Measurements from ENCODE around the gene ATP2C2.
"Not testable (repeated sequence)": the region's sequence is repeated elsewhere in the genome, so short reads cannot be mapped to it uniquely, and the experiment has no call there.

Gene ATP2C2

GRCh38 chr16:84340325-84341040 is 27.9 kb upstream of the ATP2C2 start:
- no peak for DNase-seq (ENCODE audit: low spot score)

- DNase-seq (ENCODE audit: low spot score), result no peak
Observed at GRCh38 chr16:84341528-84342295, 26.6 kb upstream of the ATP2C2 start.

- not testable (repeated sequence) for DNase-seq (ENCODE audit: low spot score)
Observed at GRCh38 chr16:84343800-84344199, 24.5 kb upstream of the ATP2C2 start.

- DNase-seq (ENCODE audit: low spot score), result no peak
Observed at GRCh38 chr16:84344781-84345180, 23.6 kb upstream of the ATP2C2 start.

GRCh38 chr16:84347161-84347560 is 21.2 kb upstream of the ATP2C2 start:
- no peak for DNase-seq (ENCODE audit: low spot score)

DNA sequence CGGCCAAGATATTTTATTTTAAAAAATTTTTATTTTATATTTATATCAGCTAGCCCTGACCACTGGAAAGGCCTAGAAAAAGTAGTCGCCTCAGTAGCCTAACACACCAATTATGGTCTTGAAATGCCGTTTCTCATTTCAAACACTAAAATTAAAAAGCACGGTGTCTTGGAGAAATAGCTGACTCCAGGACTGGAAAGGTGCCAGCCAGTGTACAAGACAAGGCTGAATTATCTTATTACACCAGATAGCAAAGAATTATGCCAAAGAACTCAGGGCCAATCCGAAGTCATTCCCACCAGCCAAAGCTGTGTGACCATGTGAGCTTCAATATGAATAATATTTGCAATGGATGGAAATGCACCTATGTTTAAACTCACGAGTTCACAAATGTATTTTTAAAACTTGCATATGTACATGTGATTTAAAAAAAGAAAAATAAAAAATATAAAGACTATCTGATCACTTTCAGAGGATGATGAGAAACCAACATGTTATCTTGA is 19.9 kb upstream of the ATP2C2 start:
- no peak for DNase-seq (ENCODE audit: low spot score)

DNA sequence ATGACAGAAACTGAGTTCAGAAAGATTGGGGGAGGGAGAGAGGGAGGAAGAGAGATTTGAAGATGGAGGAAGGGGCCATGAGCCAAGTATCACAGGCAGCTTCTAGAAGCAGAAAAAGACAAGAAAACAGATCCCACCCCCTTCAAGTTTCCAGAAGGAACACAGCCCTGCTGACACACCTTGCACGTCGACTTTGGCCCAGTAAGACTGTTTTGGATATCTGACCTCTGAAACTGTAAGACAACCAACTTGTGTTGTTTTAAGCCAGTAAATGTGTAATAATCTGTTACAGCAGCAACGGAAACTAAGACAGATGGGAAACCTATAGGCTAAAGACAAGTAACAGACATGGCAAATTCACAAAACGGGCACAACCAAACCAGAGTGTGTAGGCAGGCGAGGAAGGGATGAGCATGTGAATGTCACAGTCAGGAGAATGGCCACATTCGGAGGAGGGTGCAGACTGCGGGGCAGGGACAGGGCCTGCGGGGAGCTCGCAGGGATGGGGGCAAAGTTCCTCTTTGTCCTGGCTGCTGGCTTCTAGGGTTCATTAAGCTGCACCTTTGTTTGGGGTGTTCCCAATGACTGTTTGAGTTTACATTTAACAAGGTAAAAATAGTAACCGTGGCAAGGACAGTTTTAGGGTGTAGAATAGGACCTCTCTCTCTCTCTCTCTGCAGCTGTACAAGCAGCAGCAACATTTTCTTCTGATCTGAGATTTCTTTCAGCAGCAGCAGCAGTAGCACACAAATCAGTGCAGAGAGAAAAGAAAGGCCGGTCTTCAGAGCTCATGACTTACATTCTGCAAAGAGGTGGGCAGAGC is 18.3 kb upstream of the ATP2C2 start:
- DNase-seq (ENCODE audit: low spot score), result no peak

DNA sequence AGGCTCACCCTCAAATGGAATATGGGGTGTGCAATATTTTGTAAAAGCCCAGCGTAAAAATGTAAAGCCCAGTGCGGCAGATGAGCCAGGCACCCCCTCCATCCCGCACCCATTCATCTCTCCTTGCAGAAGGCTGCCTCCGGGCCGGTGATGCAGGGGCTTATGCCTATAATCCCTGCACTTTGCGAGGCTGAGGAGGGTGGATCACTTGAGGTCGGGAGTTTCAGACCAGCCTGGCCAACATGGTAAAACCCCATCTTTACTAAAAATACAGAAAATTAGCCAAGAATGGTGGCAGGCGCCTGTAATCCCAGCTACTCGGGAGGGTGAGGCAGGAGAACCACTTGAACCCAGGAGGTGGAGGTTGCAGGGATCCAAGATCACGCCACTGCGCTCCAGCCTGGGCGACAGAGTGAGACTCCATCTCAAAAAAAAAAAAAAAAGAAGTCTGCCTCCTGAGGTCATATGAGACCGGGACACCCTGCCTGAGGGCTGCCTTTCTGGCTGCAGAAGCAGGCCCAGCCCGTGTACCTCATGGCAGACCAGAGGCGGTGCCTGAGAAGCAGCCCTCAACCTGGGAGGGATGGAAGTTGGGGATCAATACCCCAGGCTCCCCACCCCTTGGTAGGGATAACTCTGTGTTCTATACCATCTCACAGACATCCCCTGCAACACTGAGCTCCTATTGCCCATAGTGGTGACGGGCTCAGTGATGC is 17.5 kb upstream of the ATP2C2 start:
- DNase-seq (ENCODE audit: low spot score), result no peak

- DNase-seq (ENCODE audit: low spot score), result no peak
Observed at GRCh38 chr16:84351630-84352029, 16.7 kb upstream of the ATP2C2 start.

DNA sequence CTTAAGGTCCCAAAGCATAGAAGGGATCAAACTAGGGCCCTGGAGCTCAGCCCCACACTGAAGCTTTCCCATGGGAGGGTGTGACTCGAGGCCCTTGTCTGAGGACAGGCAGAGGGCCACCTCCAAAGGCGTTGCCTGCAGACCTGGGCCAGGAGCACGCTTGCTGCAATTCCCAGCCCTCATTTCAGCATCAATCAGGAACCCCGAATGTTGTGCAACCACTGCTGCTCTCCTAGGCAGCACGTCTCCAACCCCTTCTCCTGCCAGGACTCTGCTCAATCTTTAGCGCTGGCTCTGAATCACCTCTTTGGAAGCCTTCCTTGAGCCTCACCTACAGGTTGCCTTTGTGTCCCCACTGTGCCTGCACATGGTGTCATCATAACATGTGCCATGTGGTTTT is 14.0 kb upstream of the ATP2C2 start:
- no peak for DNase-seq (ENCODE audit: low spot score)

DNA sequence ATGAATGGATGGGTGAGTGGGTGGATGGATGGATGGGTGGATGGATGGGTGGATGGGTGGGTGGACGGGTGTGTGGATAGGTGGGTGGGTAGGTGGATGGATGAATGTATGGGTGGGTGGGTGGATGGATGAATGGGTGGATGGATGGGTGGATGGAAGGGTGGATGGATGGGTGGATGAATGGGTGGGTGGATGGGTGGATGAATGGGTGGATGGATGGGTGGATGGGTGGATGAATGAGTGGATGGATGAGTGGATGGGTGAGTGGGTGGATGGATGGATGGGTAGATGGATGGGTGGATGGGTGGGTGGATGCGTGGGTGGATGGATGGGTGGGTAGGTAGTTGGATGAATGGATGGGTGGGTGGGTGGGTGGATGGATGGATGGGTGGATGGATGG is 13.2 kb upstream of the ATP2C2 start:
- DNase-seq (ENCODE audit: low spot score), result no peak

- no peak for DNase-seq (ENCODE audit: low spot score)
Observed at GRCh38 chr16:84356176-84356575, 12.2 kb upstream of the ATP2C2 start.

GRCh38 chr16:84356591-84357116 is 11.7 kb upstream of the ATP2C2 start:
- no peak for DNase-seq (ENCODE audit: low spot score)

DNA sequence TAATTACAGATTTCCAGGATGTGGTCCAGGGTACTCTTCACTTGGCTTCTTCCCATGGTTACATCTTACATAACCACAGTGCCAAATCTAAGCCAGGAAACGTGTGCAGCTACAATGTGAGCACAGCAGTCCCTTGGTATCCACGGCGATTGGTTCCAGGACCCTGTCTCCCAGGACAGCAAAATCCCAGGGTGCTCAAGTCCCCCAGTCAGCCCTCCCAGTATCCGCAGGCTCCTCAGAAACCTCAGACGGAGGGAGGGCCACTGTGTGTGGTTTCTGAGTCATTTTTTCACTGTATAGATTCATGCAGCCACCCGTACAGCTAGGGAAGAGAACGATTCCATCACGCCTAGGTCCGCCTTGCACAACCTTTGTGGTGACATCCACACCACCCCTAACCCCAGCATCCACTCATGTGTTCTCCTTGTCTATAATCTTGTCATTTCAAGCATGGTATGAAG is 11.1 kb upstream of the ATP2C2 start:
- no peak for DNase-seq (ENCODE audit: low spot score)

DNA sequence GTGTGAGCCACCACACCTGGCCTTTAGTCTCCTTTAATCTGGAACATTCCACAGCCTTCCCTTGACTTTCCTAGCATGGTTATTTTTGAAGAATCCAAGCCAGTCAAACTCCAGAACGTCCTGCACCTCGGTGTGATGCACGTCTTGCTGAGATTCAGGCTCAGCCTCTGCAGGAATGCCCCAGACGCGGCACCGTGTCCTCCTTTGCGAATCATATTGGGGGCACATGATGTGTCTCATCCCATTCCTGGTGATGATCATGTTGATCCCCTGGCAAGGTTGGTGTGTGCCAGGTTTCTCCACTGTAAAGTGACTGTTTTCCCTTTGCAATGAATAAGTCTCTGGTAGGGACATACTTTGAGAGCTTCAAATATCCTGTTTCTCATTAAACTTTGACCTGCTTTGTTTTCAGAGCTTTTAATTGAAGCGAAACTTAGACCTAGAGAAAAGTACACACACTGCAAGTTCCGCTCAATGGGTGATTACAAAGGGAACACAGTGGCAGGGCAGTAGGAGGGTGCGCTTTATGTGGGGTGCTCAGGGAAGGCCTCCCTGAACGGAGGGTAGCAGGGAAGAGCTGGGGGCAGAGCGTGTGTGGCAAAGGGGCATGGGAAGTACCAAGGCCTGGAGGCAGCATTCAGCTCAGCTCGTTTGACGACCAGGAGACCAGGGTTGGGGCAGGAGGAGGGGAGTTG is 9.6 kb upstream of the ATP2C2 start:
- no peak for DNase-seq (ENCODE audit: low spot score)

DNA sequence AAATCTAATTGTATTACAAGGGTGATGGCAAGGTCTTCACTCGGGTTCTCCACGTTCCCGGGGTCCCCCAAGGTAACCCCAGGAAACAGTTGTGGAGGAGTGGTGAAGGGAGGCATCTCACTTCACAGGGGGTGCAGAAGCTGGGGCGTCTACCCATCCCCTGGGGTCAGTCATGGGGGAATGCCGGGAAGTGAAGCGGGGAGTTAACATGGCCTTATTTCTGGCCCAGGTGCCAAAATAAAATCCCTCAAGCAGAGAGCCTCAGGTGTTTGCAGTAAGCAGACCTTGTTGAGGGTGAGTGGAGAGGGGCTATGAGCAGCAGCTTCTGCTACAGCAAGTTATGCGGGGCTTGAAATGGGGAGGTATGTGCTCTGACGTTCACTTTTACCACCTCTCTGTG is 9.0 kb upstream of the ATP2C2 start:
- DNase-seq (ENCODE audit: low spot score), result no peak

- no peak for DNase-seq (ENCODE audit: low spot score)
Observed at GRCh38 chr16:84360170-84360569, 8.2 kb upstream of the ATP2C2 start.

- DNase-seq (ENCODE audit: low spot score), result no peak
Observed at GRCh38 chr16:84360748-84361147, 7.6 kb upstream of the ATP2C2 start.

- no peak for DNase-seq (ENCODE audit: low spot score)
Observed at GRCh38 chr16:84361546-84361945, 6.8 kb upstream of the ATP2C2 start.

GRCh38 chr16:84362471-84362941 is 5.8 kb upstream of the ATP2C2 start:
- no peak for DNase-seq (ENCODE audit: low spot score)

DNA sequence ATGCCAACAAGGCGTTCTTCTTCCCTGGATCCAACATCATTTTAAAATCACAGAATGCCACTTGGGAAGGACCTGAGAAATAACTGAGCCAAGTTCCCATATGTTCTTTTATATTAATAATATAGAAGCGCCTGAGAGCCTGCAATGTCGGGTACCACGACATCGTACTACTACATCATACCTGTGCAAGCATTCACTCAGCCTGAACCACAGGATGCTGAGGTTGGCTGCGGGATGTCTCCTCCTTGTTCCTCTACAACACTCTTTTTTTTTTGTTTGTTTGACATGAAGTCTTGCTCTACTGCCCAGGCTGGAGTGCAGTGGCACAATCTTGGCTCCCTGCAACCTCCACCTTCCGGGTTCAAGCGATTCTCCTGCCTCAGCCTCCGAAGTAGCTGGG is 2.1 kb upstream of the ATP2C2 start:
- no peak for DNase-seq (ENCODE audit: low spot score)
